NCI-H2227 treated with DMSO at 0.1 percent for 48 hours (cell line): ENCODE measurements around the gene ETFBKMT.
"Not testable (repeated sequence)": the region's sequence is repeated elsewhere in the genome, so short reads cannot be mapped to it uniquely, and the experiment has no call there.

Experiments used
- DNase-seq: peaks from one replicate; lab custom pipeline; 2025; lab: John Stamatoyannopoulos, UW

Gene ETFBKMT

GRCh38 chr12:31718542-31719198 lies 59.2 kb downstream of the ETFBKMT start:
- DNase-seq: not testable (repeated sequence)

DNA sequence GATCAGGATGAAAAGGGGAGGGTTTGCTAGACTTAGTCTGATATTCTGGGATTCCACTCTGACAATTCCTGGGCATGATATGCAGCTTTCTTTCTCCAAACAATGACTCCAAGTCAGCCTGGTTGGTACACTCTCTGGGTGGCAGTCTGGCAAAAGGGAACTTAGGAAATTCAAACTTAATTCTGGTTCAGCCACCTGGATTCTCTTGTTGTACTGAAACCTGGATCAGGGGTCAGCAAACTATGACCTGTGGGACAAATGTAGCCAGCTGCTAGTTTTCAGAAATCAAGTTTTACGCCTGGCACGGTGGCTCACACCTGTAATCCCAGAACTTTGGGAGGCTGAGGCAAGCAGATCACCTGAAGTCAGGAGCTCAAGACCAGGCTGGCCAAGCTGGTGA lies 63.1 kb downstream of the ETFBKMT start:
- no peak for DNase-seq
